ENCODE data around the gene HOXD11.

The HOXD11 gene

DNA sequence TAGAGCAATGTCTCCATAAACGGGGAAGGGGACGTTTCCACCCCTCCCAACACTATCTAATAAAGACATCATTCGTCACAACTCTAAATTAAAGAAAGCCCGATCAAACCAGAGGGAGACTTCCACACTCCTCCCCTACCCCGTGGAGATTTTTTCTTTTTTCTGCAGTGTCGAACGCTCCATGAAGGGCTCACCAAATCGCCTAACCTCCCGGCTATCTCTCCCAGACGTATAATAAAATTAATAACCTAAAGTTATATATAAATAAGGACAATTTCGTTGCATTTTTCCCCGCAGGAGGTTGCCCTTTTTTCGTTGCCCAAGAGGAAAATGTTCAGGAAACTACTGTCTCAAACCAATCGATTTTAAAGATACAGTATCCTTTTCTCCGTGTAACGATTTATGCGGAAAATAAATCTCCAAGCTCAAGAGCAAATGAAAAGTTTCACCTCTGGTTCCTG lies 25.7 kb upstream of the HOXD11 start:
- no peak for DNase-seq (ENCODE audit: low read depth)
- in situ Hi-C loops (cut with HindIII; ENCODE audit: low sequenced_read_pairs): loop anchor here (25.0 kb wide), 1 partner anchor 1169 kb away; no protein-coding TSS in a partner anchor
- H3K4me3 ChIP-seq (ENCODE audit: low read depth, low read length): no peak overlapping the region
- TF ChIP-seq, protein P1, sequence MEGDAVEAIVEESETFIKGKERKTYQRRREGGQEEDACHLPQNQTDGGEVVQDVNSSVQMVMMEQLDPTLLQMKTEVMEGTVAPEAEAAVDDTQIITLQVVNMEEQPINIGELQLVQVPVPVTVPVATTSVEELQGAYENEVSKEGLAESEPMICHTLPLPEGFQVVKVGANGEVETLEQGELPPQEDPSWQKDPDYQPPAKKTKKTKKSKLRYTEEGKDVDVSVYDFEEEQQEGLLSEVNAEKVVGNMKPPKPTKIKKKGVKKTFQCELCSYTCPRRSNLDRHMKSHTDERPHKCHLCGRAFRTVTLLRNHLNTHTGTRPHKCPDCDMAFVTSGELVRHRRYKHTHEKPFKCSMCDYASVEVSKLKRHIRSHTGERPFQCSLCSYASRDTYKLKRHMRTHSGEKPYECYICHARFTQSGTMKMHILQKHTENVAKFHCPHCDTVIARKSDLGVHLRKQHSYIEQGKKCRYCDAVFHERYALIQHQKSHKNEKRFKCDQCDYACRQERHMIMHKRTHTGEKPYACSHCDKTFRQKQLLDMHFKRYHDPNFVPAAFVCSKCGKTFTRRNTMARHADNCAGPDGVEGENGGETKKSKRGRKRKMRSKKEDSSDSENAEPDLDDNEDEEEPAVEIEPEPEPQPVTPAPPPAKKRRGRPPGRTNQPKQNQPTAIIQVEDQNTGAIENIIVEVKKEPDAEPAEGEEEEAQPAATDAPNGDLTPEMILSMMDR (IDR thresholded peaks at IDR 0.05; ENCODE audit: low read depth, low read length, missing control alignments): no peak

DNA sequence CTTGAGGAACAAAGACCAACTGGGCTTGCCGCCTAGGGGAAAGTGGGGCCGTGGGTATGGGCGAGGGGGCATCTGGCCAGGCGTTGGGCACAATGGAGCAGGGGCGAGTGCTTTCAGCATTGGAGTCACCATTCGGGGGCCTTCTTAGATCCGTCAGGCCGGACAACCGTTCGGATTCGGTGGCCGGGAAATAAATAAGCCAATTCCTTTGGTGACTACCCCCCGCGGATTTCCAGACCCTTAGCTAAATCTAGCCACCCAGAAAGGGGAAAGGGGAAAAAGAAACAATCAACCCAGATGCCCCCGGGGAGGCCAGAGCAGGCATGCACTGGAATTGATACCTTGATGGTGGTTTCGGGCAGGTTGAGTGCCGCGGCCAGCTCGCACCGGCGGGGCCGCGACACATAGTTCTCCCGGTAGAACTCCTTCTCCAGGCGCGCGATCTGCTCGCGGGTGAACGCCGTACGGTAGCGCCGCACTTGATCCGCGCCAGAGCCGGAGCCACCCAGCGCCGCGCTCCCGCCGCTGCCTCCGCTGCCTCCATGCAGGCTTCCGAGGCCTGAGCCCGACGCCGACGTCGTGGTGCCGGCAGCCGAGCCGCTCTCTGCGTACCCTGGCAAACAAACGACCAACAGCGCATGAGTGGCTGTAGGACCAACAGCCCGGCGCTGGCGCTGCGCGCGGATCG lies 25.1 kb upstream of the HOXD11 start:
- TF ChIP-seq, protein P1 (IDR thresholded peaks at IDR 0.05; ENCODE audit: low read depth, low read length, missing control alignments): no peak
- no peak overlapping the region for H3K4me3 ChIP-seq (ENCODE audit: low read depth, low read length)
- in situ Hi-C loops (cut with HindIII; ENCODE audit: low sequenced_read_pairs): loop anchor here (25.0 kb wide), 1 partner anchor 1170 kb away; no protein-coding TSS in a partner anchor
- no peak for DNase-seq (ENCODE audit: low read depth)

DNA sequence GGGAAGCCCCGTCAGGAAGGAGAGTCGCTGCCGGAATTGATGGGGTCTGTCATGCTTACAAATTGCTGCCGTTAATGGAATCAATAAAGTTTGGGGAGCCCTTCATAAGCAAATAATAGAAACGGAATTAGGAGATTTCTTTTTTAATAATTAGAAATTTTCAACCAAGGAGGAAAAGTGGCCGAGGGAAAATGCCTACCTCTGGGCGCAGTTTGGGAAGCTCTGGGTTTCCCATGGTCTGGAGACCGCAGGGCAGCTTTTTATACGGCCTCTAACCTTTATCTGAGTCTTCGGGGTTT lies 24.6 kb upstream of the HOXD11 start:
- TF ChIP-seq, protein P1 (IDR thresholded peaks at IDR 0.05; ENCODE audit: low read depth, low read length, missing control alignments): no peak

DNA sequence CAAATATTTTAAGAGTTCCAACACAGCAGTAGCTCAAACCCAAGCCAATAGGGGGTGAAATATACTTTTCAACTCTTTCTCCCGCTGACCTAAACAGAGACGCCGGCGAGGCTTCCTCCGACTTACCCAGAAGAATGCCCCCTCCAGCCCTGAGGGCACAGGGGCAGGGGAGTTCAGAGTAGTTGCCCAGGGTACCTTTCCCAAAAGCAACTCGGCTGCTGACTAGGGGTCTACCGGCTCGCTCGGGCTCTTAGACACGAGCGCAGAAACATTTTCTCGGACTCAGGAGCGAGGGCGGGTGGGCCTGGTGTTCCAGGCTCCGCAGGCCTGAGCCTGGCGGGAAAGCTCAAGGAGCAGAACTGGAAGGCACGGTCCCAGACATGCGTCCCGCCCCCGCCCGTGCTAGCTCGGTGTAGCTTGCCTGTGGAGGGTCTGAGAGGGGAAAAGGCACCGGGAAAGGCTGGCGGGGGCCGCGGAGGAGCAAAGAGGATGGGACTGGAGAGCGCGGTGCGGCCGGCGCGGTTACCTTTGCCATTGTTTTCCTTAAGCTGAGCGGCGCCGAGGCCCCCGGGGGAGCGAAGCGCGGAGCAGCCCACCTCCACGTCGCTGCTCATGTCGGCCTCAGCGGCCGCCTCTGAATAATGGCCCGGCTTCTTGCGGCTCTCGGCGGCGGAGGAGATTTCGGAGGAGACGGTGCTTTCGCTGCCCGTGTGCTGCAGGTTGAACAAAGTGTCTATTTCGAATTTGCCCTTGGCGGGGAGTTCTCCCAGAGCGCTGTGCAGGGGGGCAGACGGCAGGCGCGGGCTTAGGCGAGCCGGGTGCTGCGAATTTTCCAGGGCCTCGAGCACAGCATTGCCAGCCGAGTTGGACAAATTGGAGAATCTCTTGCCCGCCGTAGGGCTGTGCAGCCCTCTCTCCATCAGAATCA lies 24.0 kb upstream of the HOXD11 start:
- in situ Hi-C loops (cut with HindIII; ENCODE audit: low sequenced_read_pairs): loop anchor here (25.0 kb wide), 1 partner anchor 1171 kb away; no protein-coding TSS in a partner anchor
- TF ChIP-seq, protein P1 (IDR thresholded peaks at IDR 0.05; ENCODE audit: low read depth, low read length, missing control alignments): no peak
- no peak overlapping the region for H3K4me3 ChIP-seq (ENCODE audit: low read depth, low read length)
- DNase-seq (ENCODE audit: low read depth): no peak

More for the DNA sequence above, 24.6 kb upstream of the HOXD11 start:
- H3K4me3 ChIP-seq (ENCODE audit: low read depth, low read length): no peak overlapping the region
- in situ Hi-C loops (cut with HindIII; ENCODE audit: low sequenced_read_pairs): loop anchor here (25.0 kb wide), 1 partner anchor 1170 kb away; no protein-coding TSS in a partner anchor
- DNase-seq (ENCODE audit: low read depth): no peak

DNA sequence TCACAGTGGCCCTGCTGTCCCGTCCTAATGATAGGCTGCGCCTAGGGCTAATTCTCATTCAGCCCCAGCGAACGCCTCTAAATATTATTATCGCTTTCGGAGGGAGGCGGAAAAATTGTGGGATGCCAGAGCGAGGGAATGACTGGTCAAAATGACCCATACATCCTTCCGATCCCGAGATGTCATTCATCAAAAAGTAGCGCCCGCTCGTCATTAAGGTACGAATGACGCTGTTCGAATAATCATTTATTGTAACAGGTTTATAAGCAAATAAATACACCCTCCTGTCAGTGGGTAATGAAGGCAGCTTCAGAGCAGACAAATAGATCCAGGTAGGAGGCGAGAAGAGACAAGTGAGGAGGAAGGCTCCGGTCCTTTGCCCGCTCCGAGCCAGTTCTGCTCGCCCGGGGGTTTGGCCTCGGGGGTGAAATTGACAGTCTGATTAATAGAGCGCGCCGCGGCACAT lies 23.3 kb upstream of the HOXD11 start, which contains the start of gene EVX2:
TSS of gene EVX2 (minus strand) at position 167 of the 466 bp plus-strand sequence. CDS start 186 bp downstream, outside the sequence.
- TF ChIP-seq, protein P1 (IDR thresholded peaks at IDR 0.05; ENCODE audit: low read depth, low read length, missing control alignments): no peak
- H3K4me3 ChIP-seq (ENCODE audit: low read depth, low read length): no peak within 1 kb of the TSS
- no peak for DNase-seq (ENCODE audit: low read depth)
- in situ Hi-C loops (cut with HindIII; ENCODE audit: low sequenced_read_pairs): loop anchor here (25.0 kb wide), 1 partner anchor 1172 kb away; no protein-coding TSS in a partner anchor

DNA sequence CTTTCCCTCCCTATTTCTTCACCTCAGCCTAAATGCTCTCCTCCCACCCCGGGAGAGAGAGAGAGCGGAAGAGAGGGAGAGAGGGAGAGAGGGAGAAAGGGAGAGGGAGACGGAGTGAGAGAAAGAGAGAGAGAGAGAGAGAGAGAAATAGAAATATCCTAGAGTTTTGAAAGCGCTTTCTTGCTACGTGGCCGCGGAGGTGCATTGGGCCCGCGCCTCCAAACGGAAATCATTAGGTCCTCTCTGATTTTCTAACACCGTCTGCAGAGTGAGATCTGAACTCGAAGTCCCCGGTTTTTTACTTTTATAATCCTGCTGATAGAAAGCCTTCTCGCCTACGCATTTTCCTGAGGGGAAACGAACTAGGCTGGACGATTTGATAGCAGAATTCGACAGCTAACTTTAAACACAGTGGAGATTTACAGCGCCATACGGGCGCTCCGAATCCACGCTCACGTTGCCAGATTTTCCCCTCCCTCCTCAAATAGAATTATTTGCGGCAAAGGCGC lies 22.4 kb upstream of the HOXD11 start:
- TF ChIP-seq, protein P1 (IDR thresholded peaks at IDR 0.05; ENCODE audit: low read depth, low read length, missing control alignments): no peak
- in situ Hi-C loops (cut with HindIII; ENCODE audit: low sequenced_read_pairs): loop anchor here (25.0 kb wide), 1 partner anchor 1172 kb away; no protein-coding TSS in a partner anchor
- DNase-seq (ENCODE audit: low read depth): no peak
- no peak overlapping the region for H3K4me3 ChIP-seq (ENCODE audit: low read depth, low read length)

Measured in astrocyte of the cerebellum (primary cell).